ENCODE measurements around the gene ZFYVE28.

DNA sequence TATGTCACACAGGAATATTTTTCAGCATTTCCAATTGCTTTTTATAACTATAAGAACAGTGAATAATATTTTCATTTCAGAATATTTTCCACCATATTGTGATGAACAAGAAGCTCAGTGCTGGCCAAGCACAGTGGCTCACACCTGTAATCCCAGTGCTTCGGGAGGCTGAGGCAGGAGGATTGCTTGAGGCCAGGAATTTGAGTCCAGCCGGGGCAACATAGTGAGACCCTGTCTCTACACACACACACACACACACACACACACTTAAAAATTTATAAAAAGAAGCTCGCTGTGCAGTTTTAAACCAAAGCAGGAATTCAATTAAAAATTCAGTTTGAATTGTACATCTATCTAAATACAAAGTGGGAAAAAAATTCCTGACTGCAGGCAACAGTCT is 3.2 kb downstream of the ZFYVE28 start:
- TF ChIP-seq POLR2A (IDR thresholded peaks at IDR 0.05) (no peak), CTCF (IDR thresholded peaks at IDR 0.05) (no peak)

Data from adrenal gland (tissue), 5 donors.